CD4-positive, alpha-beta T cell (primary cell): ENCODE data around the gene CGNL1. TPM values are rescaled to one million over a fixed set of nuclear protein-coding genes. Genes with fewer than 3 reads are reported as not detected.

Source experiments
- ATAC-seq: fragments of 200-7000 bp; cut with Tn5 transposase; one replicate; pipeline ENCODE4 v1.10.0; 2022; ENCODE audit warnings: mild to moderate bottlenecking; ENCODE audit not compliant: poor library complexity
- CTCF ChIA-PET: fragments of 350-600 bp; sonication (Branson Sonifier 250); formaldehyde crosslinking; loops from one replicate; lab custom pipeline; 2021; ENCODE audit warnings: antibody characterized with exemption, inconsistent platforms; lab: Charles Lee
- POLR2A ChIA-PET: fragments of 350-600 bp; sonication (Branson Sonifier 250); formaldehyde crosslinking; loops from one replicate; lab custom pipeline; 2021; ENCODE audit warnings: antibody characterized with exemption, inconsistent platforms; lab: Charles Lee
- DNase-seq, 14 experiments: peaks; one replicate each; pipeline ENCODE4 v3.0.0-alpha.2; 2013 to 2020; ENCODE audit warnings: mixed read lengths in 2 of 14
- H3K27ac ChIP-seq, 2 donors: one replicate each; pipeline versions ENCODE4 v1.5.1 to v1.7.0; 2013; ENCODE audit warnings: low read length in 2 of 2, low read depth in 1 of 2, mild to moderate bottlenecking in 1 of 2
- H3K27me3 ChIP-seq, 2 experiments: 1 replicate in 1 of 2; 2 replicates in 1 of 2; pipeline versions ENCODE4 v1.6.1 to v1.7.0; 2013; ENCODE audit warnings: low read length in 2 of 2, control low read depth in 1 of 2, mild to moderate bottlenecking in 1 of 2, moderate library complexity in 1 of 2; ENCODE audit not compliant: insufficient read depth in 2 of 2, control insufficient read depth in 1 of 2
- H3K36me3 ChIP-seq: one replicate; pipeline ENCODE4 v1.6.1; 2013; ENCODE audit warnings: low read length, control low read depth; ENCODE audit not compliant: insufficient read depth
- H3K4me1 ChIP-seq: one replicate; pipeline ENCODE4 v1.6.1; 2013; ENCODE audit warnings: low read length, control low read depth; ENCODE audit not compliant: insufficient read depth
- H3K4me3 ChIP-seq: one replicate; pipeline ENCODE4 v1.5.1; 2013; ENCODE audit warnings: mild to moderate bottlenecking, low read length, moderate library complexity
- H3K9me3 ChIP-seq, 2 experiments: 1 replicate in 1 of 2; 2 replicates in 1 of 2; pipeline versions ENCODE4 v1.6.1 to v1.7.0; 2013; ENCODE audit warnings: low read length in 2 of 2, mild to moderate bottlenecking in 2 of 2, control low read depth in 1 of 2, moderate library complexity in 1 of 2; ENCODE audit not compliant: control insufficient read depth in 1 of 2, insufficient read depth in 1 of 2
- H3K27ac Mint-ChIP-seq: one replicate; pipeline ENCODE4 v1.8.0; 2020; ENCODE audit warnings: mixed read lengths
- H3K27me3 Mint-ChIP-seq: one replicate; pipeline ENCODE4 v1.8.0; 2021; ENCODE audit warnings: mixed read lengths
- H3K36me3 Mint-ChIP-seq: one replicate; pipeline ENCODE4 v1.8.0; 2021; ENCODE audit warnings: low read depth, mixed read lengths
- H3K4me1 Mint-ChIP-seq: one replicate; pipeline ENCODE4 v1.8.0; 2021; ENCODE audit warnings: low read depth, mixed read lengths
- H3K4me3 Mint-ChIP-seq: one replicate; pipeline ENCODE4 v1.8.0; 2020; ENCODE audit warnings: mild to moderate bottlenecking, mixed read lengths
- H3K9me3 Mint-ChIP-seq: one replicate; pipeline ENCODE4 v1.8.0; 2020; ENCODE audit warnings: mixed read lengths
- CTCF ChIP-seq: fragments of 200-600 bp; IDR thresholded peaks from one replicate; pipeline ENCODE4 v1.8.0; 2022; ENCODE audit warnings: antibody characterized with exemption, mild to moderate bottlenecking
- intact Hi-C, 2 experiments: fragments of 100-400 bp; cut with DNase I in 1 of 2; cut with micrococcal nuclease in 1 of 2; formaldehyde crosslinking; loops; one replicate each; pipeline versions ENCODE4 v1.15.1 to v1.9.0; 2023 to 2025; cut with DNase I, micrococcal nuclease
- total RNA-seq, 174 experiments: library from RNA in 2 of 174; stranded (reverse) in 2 of 174; gene quantifications; one replicate each; pipeline ENCODE4 v1.2.3 and lab custom pipeline; 2021 to 2026

CGNL1 gene
- total RNA-seq, 2 experiments from 2014 or later = not detected

- no peaks in the 10 kb centered on the region for H3K9me3 ChIP-seq
- Mint-ChIP-seq H3K9me3 (no peaks in the 10 kb centered on the region), H3K4me1 (no peaks in the 10 kb centered on the region), H3K36me3 (no peaks in the 10 kb centered on the region), H3K4me3 (no peak overlapping the region), H3K27me3 (peaks cover 5% of the 10 kb centered on the region), H3K27ac (no peak overlapping the region)
- intact Hi-C loops = no loop called here
- H3K4me1 ChIP-seq = no peaks in the 10 kb centered on the region
- no peak overlapping the region for H3K4me3 ChIP-seq
- no peak overlapping the region for H3K27ac ChIP-seq
- no peaks in the 10 kb centered on the region for H3K27me3 ChIP-seq
- ATAC-seq (no peak), DNase-seq (no peak)
- ChIA-PET CTCF (no interaction called here), POLR2A (no interaction called here)
- H3K36me3 ChIP-seq = no peaks in the 10 kb centered on the region
- TF ChIP-seq CTCF = no peak
Measured at GRCh38 chr15:57548835-57549234, 172.5 kb downstream of the CGNL1 start.

GRCh38 chr15:57549935-57550334 lies 173.6 kb downstream of the CGNL1 start:
- POLR2A ChIA-PET = no interaction called here

GRCh38 chr15:57550640-57551039 lies 174.3 kb downstream of the CGNL1 start:
- H3K9me3 Mint-ChIP-seq = no peaks in the 10 kb centered on the region
- no peaks in the 10 kb centered on the region for H3K36me3 Mint-ChIP-seq
- peaks cover 5% of the 10 kb centered on the region for H3K27me3 Mint-ChIP-seq
- H3K27ac Mint-ChIP-seq = no peak overlapping the region
- Histone ChIP-seq H3K27me3 (peaks cover 0 to 2% of the 10 kb centered on the region in 2 experiments), H3K9me3 (no peaks in the 10 kb centered on the region), H3K36me3 (no peaks in the 10 kb centered on the region), H3K4me3 (no peak overlapping the region), H3K27ac (no peak overlapping the region), H3K4me1 (no peaks in the 10 kb centered on the region)
- no peak for DNase-seq
- H3K4me3 Mint-ChIP-seq = no peak overlapping the region
- intact Hi-C loops = no loop called here
- no peak for TF ChIP-seq CTCF
- ATAC-seq = no peak
- H3K4me1 Mint-ChIP-seq = no peaks in the 10 kb centered on the region
- ChIA-PET POLR2A (no interaction called here), CTCF (no interaction called here)

More at GRCh38 chr15:57549935-57550334, 173.6 kb downstream of the CGNL1 start:
- peaks cover 0 to 2% of the 10 kb centered on the region in 2 experiments for H3K27me3 ChIP-seq
- no peaks in the 10 kb centered on the region for H3K9me3 ChIP-seq
- CTCF ChIA-PET = interaction anchor here (0.9 kb wide), 1 partner anchor 10 kb away, joined by 3 read pairs; no protein-coding TSS in a partner anchor
- H3K27ac ChIP-seq = no peak overlapping the region
- Mint-ChIP-seq H3K36me3 (no peaks in the 10 kb centered on the region), H3K27ac (no peak overlapping the region), H3K4me1 (no peaks in the 10 kb centered on the region), H3K27me3 (peaks cover 5% of the 10 kb centered on the region), H3K4me3 (no peak overlapping the region), H3K9me3 (no peaks in the 10 kb centered on the region)
- DNase-seq (no peak), ATAC-seq (no peak)
- intact Hi-C loops = no loop called here
- H3K4me3 ChIP-seq = no peak overlapping the region
- no peak for TF ChIP-seq CTCF
- H3K4me1 ChIP-seq = no peaks in the 10 kb centered on the region
- no peaks in the 10 kb centered on the region for H3K36me3 ChIP-seq
